Measurements from ENCODE around the gene IRF6. TPM values are rescaled to one million over a fixed set of nuclear protein-coding genes. Genes with fewer than 3 reads are reported as not detected.

Gene IRF6
- total and polyA plus RNA-seq, 2 of the 8 experiments (the other 6 are each of a cell fraction or from before 2014, with no cell fraction given): 9.6 to 13.4 TPM

DNA sequence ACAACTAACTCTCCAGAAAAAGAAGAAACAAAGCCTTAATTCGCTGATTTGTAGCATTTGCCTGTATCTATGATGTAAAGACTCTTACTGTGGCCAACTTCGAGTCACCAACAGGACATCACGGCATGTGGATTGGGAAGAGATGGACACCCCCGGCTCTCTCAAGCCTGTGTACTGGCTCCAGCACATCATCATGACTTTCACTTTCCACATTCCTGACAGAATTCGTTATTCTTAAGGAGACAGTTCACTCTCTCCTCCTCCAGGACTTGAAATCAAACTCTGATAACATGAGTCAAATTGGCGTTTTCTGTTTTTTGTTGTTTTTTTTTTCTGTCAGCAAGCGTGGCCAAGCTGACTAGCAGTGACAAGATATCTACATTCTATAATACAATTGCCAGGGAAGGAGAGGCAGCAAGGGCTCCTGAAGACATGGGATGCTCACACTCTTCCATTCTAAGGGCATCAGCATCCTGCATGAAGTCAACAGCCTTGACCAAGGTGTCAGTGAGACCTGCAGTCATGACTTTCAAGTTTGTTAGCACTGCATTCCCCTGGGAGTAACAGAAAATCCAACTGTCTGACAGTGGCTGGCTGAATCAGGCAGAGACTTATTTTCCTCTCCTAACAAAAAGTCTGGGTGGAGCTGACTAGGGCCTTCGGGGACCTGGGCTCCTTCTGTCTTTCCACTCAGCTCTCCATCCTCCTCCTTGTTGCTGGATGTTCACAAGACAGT lies 63.4 kb downstream of the IRF6 start (continued):
- TF ChIP-seq JUND (IDR thresholded peaks at IDR 0.05; ENCODE audit: low read length) (no peak), SAP30 (IDR thresholded peaks at IDR 0.05; ENCODE audit: insufficient read depth, insufficient replicate concordance, low read length) (no peak)

Data from H1 (cell line).